Germinal center (tissue), 1 donor: Measurements from ENCODE around the gene POLD2.

Source experiments
- DNase-seq: peaks from one replicate; pipeline ENCODE4 v3.0.0; 2012; ENCODE audit warnings: mixed read lengths, low spot score

POLD2 gene

GRCh38 chr7:44101966-44102845, 21.1 kb downstream of the POLD2 start:
- no peak for DNase-seq

GRCh38 chr7:44101303-44101965, 21.9 kb downstream of the POLD2 start:
- DNase-seq = no peak

DNA sequence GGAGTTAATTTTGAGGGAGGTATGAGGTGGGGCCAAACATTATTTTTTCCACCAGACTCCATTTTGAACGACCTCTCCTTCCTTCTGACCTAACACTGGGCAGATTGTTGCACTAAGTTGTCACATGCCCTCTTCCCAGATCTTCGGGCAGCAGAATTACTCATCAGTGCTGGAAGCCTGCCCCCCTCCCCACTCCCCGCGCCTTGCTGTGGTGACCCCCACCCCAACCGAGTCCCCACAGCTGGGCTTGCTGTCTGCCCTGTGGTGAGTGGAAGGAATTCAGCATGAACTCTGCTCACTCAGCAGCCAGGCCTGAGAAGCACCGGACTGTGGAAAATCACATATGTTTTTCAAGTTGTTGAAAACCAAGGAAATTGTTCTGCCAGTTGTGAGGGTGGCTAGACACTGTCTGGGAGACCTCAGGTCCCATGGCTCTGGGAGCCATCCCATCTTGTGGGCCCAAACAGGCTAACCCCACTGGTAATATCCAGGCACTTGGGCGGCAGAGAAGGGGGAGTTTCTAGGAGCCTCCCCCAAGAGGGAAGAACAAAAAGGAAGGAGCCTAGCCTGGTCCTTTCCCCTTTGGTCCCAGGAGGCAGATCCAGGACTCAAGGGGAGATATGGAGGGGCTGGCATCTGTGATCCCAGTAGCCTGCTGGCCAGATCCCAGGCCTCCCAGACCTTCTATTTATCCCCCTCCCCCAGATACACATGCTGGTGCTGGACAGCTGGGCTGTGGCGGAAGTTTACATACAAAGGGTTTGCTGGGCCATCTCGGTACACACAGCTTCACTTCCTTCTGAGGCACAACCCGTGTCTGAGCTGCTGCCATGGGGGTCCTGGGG, 22.7 kb downstream of the POLD2 start:
- DNase-seq = no peak

- no peak for DNase-seq
Measured at GRCh38 chr7:44099669-44100068, 23.7 kb downstream of the POLD2 start.

DNA sequence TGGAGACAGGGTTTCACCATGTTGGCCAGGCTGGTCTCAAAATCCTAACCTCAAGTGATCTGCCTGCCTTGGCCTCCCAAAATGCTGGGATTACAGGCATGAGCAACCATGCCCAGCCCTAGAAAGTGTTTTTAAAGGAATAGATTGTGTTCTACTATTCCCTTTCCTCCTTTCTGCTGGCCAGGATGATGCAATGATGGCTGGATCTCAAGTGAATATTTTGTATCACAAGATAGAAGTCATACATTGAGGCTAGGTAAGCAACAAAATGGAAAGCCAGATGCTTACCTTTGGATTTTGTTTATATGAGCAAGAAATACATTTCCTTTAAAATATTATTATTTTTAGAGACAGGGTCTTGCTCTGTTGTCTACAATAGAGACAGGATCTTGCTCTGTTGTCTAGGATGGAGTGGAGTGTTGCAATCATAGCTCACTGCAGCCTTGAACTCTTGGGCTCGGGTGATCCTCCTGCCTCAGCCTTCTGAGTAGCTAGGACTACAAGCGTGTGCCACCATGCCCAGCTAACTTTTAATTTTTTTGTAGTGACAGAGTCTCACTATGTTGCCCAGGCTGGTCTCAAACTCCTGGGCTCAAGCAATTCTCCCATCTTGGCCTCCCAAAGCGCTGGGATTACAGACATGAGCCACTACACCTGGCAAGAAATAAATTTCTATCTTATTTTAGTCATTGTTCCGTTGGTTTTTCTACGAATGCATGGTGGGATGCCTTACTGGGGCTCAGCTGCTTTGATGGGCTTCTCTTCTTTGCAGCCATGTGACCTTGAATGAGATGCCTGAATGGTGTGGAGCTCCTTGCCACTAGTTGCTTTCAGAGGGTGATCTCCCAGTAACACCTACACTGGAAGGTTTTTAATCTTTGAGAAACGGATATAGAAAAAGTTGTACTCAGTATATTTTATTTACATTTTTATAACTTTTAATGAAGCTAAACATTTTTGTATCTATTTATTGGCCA, 25.0 kb downstream of the POLD2 start:
- no peak for DNase-seq

DNA sequence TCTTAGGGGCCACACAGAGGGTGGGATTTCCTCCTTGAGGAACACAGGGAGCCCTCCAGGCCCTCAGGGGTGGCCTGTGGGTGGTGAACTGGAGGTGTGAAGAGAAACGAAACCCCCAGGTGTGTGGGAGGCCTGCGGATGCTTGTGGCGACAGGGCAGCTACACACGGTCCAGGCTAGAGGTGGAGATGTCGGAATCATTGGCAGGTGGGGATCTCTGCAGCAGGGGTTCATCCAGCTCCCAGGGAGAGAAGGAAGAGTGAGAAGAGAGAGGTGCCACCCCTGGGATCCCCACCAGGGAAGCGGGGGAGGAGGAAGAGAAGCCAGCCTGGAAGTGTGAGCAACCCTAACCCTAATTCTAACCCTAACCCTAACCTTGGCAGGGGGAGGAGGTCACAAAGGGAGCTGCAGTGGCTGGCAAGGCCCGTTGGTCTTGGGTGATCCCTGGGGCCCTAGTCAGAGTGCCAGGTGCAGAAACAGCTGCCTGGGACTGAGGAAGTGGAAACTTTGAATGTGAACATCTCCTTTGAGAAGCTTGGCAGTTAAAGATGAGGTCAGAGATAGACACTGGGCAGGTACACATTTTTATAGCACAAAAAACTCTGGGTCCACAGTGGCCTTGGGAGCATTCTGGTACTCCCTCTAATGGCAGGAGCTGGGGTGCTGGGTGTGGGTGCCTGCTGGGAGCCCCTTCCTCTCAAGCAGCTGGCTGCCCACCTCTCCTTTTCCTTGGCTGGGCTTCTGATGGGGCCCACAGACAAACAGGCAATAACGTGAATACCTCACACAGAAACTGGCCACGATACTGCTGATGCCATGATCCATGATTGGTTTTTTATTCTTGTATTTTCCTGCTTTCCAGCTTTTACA, 26.1 kb downstream of the POLD2 start:
- DNase-seq = peak; percentile 88

- DNase-seq = no peak
Measured at GRCh38 chr7:44096326-44096881, 26.9 kb downstream of the POLD2 start.

- no peak for DNase-seq
Measured at GRCh38 chr7:44095781-44096180, 27.6 kb downstream of the POLD2 start.

GRCh38 chr7:44094883-44095592, 28.3 kb downstream of the POLD2 start:
- DNase-seq = no peak

DNA sequence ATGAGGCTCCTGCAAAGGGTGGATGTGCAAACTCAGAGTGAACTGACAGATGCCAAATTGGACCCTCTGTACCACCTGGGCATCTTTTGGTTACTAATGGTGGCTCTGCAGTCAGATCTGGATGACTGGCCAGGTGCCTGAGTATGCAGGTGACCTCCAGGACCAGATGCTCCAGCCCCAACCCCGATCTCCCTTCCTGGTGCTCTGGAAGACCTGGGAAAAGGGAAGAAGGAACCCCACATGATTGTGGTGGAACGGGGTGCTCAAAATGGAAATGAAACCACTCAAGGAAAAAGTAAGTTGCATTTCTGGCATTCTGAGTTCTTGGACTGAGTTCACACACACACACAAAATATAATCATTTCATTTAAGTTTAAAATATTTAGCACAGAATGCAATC, 29.0 kb downstream of the POLD2 start:
- DNase-seq = no peak

- no peak for DNase-seq
Measured at GRCh38 chr7:44093102-44093641, 30.2 kb downstream of the POLD2 start.

DNA sequence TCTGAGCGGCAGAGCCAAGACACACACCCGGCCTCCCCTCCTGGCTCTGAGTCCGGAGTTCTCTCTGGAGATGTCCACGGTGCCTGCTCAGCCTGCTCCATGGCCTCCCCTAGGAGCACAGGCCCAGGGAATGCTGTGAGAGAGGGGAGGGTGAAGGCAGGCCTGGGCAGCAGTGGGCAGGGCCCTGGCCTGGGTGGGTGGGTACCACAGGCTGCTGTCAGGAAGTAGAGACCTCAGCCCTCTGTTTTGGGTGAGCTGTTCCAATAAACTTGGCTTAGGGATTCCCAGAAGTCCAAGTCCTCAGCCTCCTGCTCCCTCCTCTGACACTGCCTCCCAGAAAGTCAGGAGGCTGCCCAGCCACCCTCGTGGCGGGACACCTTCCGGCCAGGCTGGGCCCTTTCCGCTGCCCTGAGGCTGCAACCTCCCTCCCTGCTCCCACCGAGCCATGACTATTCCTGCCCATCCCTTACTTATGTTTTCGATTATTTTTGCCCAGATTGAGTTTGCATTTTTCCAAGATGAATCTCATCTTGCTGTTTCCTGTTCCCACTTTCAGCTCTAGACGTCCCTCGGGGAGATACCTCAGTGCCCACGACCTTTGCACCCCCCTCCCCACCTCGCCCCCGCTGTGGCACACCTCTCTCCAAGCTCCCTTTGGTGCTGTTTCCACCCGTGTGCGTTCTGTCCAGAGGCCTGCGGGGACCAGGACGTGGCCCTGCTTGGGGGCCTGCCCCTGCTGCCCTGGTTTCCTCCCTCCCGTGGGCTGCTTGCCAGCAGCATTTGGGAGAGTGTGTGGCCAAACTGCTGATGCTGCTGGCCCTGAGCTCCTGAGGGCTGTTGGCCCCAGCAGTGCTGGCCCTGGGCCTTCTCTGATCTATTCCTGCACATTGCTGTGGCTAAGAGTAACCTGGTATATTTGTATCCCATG, 35.2 kb downstream of the POLD2 start:
- no peak for DNase-seq

DNA sequence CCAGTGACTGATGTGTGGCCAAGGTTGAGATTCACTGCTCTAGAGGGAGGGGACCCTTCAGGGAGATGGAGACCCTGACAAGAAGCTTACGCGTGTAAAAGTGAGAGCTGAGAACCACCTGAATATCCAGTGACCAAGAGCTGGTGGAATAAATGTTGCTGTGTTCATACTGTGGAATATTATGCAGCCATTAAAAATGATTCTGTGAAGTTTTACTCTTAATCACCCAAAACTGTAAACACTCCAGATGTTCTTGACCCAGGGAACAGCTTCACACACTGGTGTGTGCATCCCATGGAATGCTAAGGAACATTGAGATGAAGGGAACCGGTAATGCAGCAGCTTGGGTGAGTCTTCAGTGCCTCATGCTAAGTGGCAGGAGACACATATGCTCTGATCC, 36.7 kb downstream of the POLD2 start:
- DNase-seq = no peak

DNA sequence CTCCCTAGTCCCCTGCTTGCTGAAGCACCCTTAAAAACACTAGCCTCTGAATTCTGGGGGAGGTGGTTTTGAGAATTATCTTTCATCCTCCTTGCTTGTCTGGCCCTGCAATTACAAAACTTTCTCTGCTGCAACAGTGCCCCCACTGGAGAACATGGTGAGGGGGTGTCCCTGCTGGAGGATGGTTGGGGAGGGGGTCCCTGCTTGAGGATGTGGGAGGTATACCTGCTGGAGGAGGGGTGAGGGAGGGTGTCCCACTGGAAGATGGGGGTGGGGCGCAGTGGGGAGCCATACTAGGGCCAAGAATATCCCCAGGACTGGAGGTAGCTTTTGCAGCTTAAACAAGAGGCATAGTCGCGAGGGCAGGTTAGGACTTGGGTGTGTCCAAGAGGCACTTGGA, 37.8 kb downstream of the POLD2 start:
- no peak for DNase-seq

- no peak for DNase-seq
Measured at GRCh38 chr7:44084701-44085100, 38.6 kb downstream of the POLD2 start.

- DNase-seq = no peak
Measured at GRCh38 chr7:44083796-44084195, 39.6 kb downstream of the POLD2 start.

DNA sequence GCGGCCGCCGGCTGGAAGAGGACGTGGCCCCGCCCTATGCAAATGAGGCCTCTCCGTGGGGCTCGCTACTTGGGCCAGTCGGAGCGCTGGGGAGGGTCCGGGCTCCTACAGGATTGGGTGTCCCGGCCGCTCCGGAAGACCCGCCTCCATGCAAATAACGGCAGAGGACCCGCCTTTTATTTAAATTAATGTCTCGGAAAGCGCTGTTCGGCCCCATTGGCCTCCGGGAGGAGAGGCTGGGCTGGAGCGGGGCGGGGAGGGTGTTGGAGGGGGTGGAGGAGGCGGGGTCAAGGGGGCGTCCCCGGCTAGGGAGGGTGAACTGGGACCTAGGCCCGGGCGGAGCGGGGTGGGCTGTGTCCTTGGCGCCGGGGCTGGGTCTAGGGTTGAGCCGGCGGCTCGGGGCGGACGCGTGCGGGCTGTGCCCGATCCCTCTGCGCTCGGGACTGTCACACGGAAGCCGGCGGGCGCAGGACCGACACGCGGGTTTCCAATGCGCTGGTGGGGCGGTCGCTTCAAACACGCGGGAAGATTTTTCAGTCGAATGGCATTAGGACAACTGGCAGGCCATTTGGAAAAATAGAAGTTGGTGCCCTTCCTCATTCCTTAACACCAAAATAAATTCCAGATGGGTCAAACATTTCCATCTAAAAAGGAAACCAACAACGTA, 40.7 kb downstream of the POLD2 start:
- peak; percentile 98 for DNase-seq
